ENCODE results near the gene CIRBP. TPM values are rescaled to one million over a fixed set of nuclear protein-coding genes. Genes with fewer than 3 reads are reported as not detected.

The CIRBP gene
- total and polyA plus RNA-seq, 2 of the 13 experiments (the other 11 are each of a cell fraction or from before 2014, with no cell fraction given) = 133 to 140 TPM

DNA sequence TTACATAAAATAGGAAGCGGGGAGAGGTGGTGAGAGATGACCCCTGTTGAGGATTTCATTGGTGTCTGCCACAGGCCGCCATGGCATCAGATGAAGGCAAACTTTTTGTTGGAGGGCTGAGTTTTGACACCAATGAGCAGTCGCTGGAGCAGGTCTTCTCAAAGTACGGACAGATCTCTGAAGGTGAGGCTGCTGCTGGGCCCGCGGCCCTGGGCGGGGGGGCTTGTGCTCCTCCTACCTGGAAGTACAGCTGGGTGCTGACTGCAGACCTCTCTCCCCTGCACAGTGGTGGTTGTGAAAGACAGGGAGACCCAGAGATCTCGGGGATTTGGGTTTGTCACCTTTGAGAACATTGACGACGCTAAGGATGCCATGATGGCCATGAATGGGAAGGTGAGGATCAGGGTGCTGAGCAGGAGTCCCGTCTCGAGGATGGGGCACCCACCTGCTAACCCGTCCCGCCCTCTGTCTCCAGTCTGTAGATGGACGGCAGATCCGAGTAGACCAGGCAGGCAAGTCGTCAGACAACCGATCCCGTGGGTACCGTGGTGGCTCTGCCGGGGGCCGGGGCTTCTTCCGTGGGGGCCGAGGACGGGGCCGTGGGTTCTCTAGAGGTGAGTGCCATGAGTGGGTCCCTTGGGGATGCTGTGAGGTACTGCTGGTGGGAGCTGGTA, 1.9 kb downstream of the CIRBP start (continued):
- TF ChIP-seq ZNF460 (CRISPR knock-in tag; IDR thresholded peaks at IDR 0.05; ENCODE audit: borderline replicate concordance) = no peak

DNA sequence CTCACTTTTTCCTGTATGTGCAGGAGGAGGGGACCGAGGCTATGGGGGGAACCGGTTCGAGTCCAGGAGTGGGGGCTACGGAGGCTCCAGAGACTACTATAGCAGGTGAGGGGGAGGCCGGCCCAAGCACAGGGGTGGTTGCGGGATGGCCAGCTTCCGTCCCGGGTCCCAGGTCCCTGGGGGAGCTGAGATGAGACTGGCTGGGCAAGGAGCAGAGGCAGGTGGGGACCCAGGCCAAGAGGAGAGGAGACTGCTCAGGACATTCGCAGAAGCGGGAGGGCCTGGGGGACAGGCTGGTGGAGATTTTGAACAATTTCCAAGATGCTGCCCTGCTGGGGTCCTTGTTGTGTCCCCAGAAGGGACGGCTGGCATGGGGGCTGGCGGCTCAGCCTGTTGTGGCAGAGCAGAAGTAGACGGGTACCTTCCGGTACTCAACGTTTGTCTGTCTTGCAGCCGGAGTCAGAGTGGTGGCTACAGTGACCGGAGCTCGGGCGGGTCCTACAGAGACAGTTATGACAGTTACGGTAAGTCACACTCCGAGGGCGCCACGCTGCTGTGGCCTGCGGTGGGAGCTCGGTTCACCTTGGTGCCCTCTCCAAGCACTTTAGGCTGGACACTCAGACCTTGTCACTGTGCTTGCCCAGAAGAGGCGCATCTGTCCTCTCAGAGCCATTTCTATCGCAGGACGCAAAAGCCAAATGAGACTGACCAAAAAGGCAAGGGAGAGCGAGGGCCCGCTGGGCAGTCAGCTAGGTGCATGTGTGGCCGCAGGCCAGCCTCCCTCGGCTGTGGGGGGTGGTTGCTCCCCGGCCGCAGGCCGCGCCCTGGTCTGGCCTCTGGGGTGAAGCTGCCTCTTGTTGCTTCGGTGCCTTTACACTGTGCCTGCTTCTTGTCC, 2.6 kb downstream of the CIRBP start:
- FAIRE-seq (no peak), DNase-seq (ENCODE audit: low spot score) (no peak), ATAC-seq (no peak)
- no peaks in the 10 kb centered on the region for H3K9me3 ChIP-seq (ENCODE audit: low read length)
- intact Hi-C loops (cut with micrococcal nuclease; ENCODE audit: unreplicated experiment) = no loop called here
- ChIA-PET CTCF (ENCODE audit: low intra/inter-chr PET ratio, low total read pairs) (no interaction called here), POLR2A (interaction anchor here (1.3 to 4.2 kb wide), 4 partner anchors 12 to 102 kb away, joined by 4 to 41 read pairs (median 12); no protein-coding TSS in a partner anchor)
- no peak overlapping the region for H2AFZ ChIP-seq (ENCODE audit: low read length)
- H3K36me3 ChIP-seq (replicated peaks in 1 of 2; ENCODE audit: control insufficient read depth in 1 of 2, insufficient read depth in 2 of 2, low read length in 2 of 2) = peaks cover 19 to 46% of the 10 kb centered on the region in 2 experiments
- H3K4me1 ChIP-seq (ENCODE audit: insufficient read depth, low read length) = peaks cover 84% of the 10 kb centered on the region
- BruUV-seq (replicated peaks) = no TSS peak
- H3K9ac ChIP-seq (ENCODE audit: insufficient read depth, low read depth, low read length) = no peak overlapping the region
- peaks cover 35% of the 10 kb centered on the region for H3K79me2 ChIP-seq (ENCODE audit: insufficient read depth, low read length)
- H3K27ac ChIP-seq (ENCODE audit: extremely low read length, insufficient read depth, low read length) = no peak overlapping the region
- peak overlapping the region in 1 of 3 experiments; percentile 83; a peak in 1 of 6 replicates for H3K4me3 ChIP-seq (replicated peaks in 1 of 3; ENCODE audit: insufficient read depth in 1 of 3, low read depth in 2 of 3, low read length in 3 of 3)
- in situ Hi-C loops (cut with HindIII; ENCODE audit: extremely low pct_ligation_motif_present, low pct_unique_long_range_greater_than_20kb) = no loop called here
- H4K20me1 ChIP-seq (ENCODE audit: insufficient read depth, low read length) = peaks cover 36% of the 10 kb centered on the region
- H3K27me3 ChIP-seq (ENCODE audit: control insufficient read depth in 1 of 2, insufficient read depth in 2 of 2, low read length in 2 of 2) = no peaks in the 10 kb centered on the region
- 93% methylated on average over 31 of the region's 37 CpGs for WGBS (ENCODE audit: low lambda C conversion rate)
- H3K4me2 ChIP-seq (ENCODE audit: low read depth, low read length) = peak overlapping the region; percentile 100; the same call in 1 of the 2 replicates
- TF ChIP-seq POLR2AphosphoS2 (IDR thresholded peaks at IDR 0.05; ENCODE audit: low read depth, low read length) = peak; percentile 24; the same call in 1 of the 2 replicates
- no peak for TF ChIP-seq NONO (IDR thresholded peaks at IDR 0.05)
- no peak for TF ChIP-seq NONO (CRISPR knock-in tag; conservative IDR thresholded peaks at IDR 0.05)
- TF ChIP-seq ZNF605 (CRISPR knock-in tag; IDR thresholded peaks at IDR 0.05) = no peak
- TF ChIP-seq FOXK2 (IDR thresholded peaks at IDR 0.05) = no peak
- TF ChIP-seq POGZ (CRISPR knock-in tag; IDR thresholded peaks at IDR 0.05) = no peak
- TF ChIP-seq, protein P1, sequence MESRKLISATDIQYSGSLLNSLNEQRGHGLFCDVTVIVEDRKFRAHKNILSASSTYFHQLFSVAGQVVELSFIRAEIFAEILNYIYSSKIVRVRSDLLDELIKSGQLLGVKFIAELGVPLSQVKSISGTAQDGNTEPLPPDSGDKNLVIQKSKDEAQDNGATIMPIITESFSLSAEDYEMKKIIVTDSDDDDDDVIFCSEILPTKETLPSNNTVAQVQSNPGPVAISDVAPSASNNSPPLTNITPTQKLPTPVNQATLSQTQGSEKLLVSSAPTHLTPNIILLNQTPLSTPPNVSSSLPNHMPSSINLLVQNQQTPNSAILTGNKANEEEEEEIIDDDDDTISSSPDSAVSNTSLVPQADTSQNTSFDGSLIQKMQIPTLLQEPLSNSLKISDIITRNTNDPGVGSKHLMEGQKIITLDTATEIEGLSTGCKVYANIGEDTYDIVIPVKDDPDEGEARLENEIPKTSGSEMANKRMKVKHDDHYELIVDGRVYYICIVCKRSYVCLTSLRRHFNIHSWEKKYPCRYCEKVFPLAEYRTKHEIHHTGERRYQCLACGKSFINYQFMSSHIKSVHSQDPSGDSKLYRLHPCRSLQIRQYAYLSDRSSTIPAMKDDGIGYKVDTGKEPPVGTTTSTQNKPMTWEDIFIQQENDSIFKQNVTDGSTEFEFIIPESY (CRISPR knock-in tag; IDR thresholded peaks at IDR 0.05) = peak; percentile 42; the same call in 1 of the 2 replicates
- TF ChIP-seq RBFOX2 (IDR thresholded peaks at IDR 0.05; ENCODE audit: low read depth, low read length) = peak; percentile 77
- TF ChIP-seq JARID2 (CRISPR knock-in tag; IDR thresholded peaks at IDR 0.05; ENCODE audit: insufficient replicate concordance) = no peak
- TF ChIP-seq, protein P2, sequence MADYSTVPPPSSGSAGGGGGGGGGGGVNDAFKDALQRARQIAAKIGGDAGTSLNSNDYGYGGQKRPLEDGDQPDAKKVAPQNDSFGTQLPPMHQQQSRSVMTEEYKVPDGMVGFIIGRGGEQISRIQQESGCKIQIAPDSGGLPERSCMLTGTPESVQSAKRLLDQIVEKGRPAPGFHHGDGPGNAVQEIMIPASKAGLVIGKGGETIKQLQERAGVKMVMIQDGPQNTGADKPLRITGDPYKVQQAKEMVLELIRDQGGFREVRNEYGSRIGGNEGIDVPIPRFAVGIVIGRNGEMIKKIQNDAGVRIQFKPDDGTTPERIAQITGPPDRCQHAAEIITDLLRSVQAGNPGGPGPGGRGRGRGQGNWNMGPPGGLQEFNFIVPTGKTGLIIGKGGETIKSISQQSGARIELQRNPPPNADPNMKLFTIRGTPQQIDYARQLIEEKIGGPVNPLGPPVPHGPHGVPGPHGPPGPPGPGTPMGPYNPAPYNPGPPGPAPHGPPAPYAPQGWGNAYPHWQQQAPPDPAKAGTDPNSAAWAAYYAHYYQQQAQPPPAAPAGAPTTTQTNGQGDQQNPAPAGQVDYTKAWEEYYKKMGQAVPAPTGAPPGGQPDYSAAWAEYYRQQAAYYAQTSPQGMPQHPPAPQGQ (CRISPR knock-in tag; IDR thresholded peaks at IDR 0.05; ENCODE audit: borderline replicate concordance) = no peak
- TF ChIP-seq SP5 (CRISPR knock-in tag; IDR thresholded peaks at IDR 0.05; ENCODE audit: borderline replicate concordance, low read depth) = no peak
- TF ChIP-seq SMC3 (IDR thresholded peaks at IDR 0.05; ENCODE audit: low read length) = no peak
- no peak for TF ChIP-seq ZNF451 (CRISPR knock-in tag; IDR thresholded peaks at IDR 0.05)
- TF ChIP-seq, protein P3, sequence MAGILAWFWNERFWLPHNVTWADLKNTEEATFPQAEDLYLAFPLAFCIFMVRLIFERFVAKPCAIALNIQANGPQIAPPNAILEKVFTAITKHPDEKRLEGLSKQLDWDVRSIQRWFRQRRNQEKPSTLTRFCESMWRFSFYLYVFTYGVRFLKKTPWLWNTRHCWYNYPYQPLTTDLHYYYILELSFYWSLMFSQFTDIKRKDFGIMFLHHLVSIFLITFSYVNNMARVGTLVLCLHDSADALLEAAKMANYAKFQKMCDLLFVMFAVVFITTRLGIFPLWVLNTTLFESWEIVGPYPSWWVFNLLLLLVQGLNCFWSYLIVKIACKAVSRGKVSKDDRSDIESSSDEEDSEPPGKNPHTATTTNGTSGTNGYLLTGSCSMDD (CRISPR knock-in tag; IDR thresholded peaks at IDR 0.05) = no peak
- TF ChIP-seq ZNF136 (CRISPR knock-in tag; IDR thresholded peaks at IDR 0.05; ENCODE audit: low read depth) = no peak
- no peak for TF ChIP-seq ZNF629 (CRISPR knock-in tag; conservative IDR thresholded peaks at IDR 0.05)
- TF ChIP-seq ZKSCAN5 (CRISPR knock-in tag; IDR thresholded peaks at IDR 0.05) = no peak

Measured in HepG2 (cell line).